GM18507 (cell line): ENCODE data around the gene SUPT3H.
"Not testable (repeated sequence)": the region's sequence is repeated elsewhere in the genome, so short reads cannot be mapped to it uniquely, and the experiment has no call there.

Experiments
- DNase-seq: peaks from one replicate; pipeline ENCODE4 v3.0.0; 2011; ENCODE audit warnings: low read depth; ENCODE audit not compliant: insufficient read length; ENCODE audit errors: extremely low spot score
- FAIRE-seq: peaks from 2 replicates; lab custom pipeline; 2011; peaks lifted over from hg19 to GRCh38; lab: Jason Lieb, UNC

Gene SUPT3H

GRCh38 chr6:44897316-44897715 is 480.4 kb downstream of the SUPT3H start:
- DNase-seq (no peak), FAIRE-seq (no peak)

- FAIRE-seq (no peak), DNase-seq (no peak)
Measured at GRCh38 chr6:44896701-44897100, 481.0 kb downstream of the SUPT3H start.

GRCh38 chr6:44892579-44892978 is 485.2 kb downstream of the SUPT3H start:
- no peak for FAIRE-seq
- DNase-seq = no peak

- FAIRE-seq, DNase-seq: not testable (repeated sequence)
Measured at GRCh38 chr6:44879071-44879470, 498.7 kb downstream of the SUPT3H start.

GRCh38 chr6:44876638-44877037 is 501.1 kb downstream of the SUPT3H start:
- not testable (repeated sequence) for FAIRE-seq, DNase-seq

- FAIRE-seq = peak; percentile 95
Measured at GRCh38 chr6:44869321-44869897, 508.3 kb downstream of the SUPT3H start.

GRCh38 chr6:44868910-44869309 is 508.8 kb downstream of the SUPT3H start:
- FAIRE-seq (no peak), DNase-seq (no peak)

More at GRCh38 chr6:44869321-44869897, 508.3 kb downstream of the SUPT3H start:
- no peak for DNase-seq

GRCh38 chr6:44868335-44868668 is 509.4 kb downstream of the SUPT3H start:
- FAIRE-seq (no peak), DNase-seq (no peak)

- FAIRE-seq = peak; percentile 88
- DNase-seq = no peak
Measured at GRCh38 chr6:44867571-44868334, 510.0 kb downstream of the SUPT3H start.

GRCh38 chr6:44865184-44865583 is 512.5 kb downstream of the SUPT3H start:
- FAIRE-seq, DNase-seq: not testable (repeated sequence)

GRCh38 chr6:44859901-44860410 is 517.8 kb downstream of the SUPT3H start:
- no peak for DNase-seq
- FAIRE-seq = no peak

GRCh38 chr6:44858998-44859397 is 518.7 kb downstream of the SUPT3H start:
- no peak for DNase-seq
- FAIRE-seq = no peak

GRCh38 chr6:44856479-44856878 is 521.3 kb downstream of the SUPT3H start:
- FAIRE-seq (no peak), DNase-seq (no peak)

- no peak for DNase-seq
Measured at GRCh38 chr6:44855562-44856411, 521.9 kb downstream of the SUPT3H start.

GRCh38 chr6:44854712-44855443 is 522.9 kb downstream of the SUPT3H start:
- DNase-seq (no peak), FAIRE-seq (no peak)

More at GRCh38 chr6:44855562-44856411, 521.9 kb downstream of the SUPT3H start:
- FAIRE-seq = peak; percentile 9

- DNase-seq (no peak), FAIRE-seq (no peak)
Measured at GRCh38 chr6:44851176-44851575, 526.6 kb downstream of the SUPT3H start.

- DNase-seq = no peak
- FAIRE-seq = no peak
Measured at GRCh38 chr6:44850312-44850711, 527.4 kb downstream of the SUPT3H start.

- FAIRE-seq (no peak), DNase-seq (no peak)
Measured at GRCh38 chr6:44849806-44850205, 527.9 kb downstream of the SUPT3H start.

GRCh38 chr6:44843734-44844133 is 534.0 kb downstream of the SUPT3H start:
- no peak for FAIRE-seq
- no peak for DNase-seq
